HG03139 (cell line): ENCODE data around the gene RARS1.

ENCODE experiments used
- ATAC-seq: cut with Tn5 transposase; IDR thresholded peaks from one replicate; pipeline ENCODE4 v1.9.1; 2021; ENCODE audit not compliant: unreplicated experiment

The RARS1 gene

DNA sequence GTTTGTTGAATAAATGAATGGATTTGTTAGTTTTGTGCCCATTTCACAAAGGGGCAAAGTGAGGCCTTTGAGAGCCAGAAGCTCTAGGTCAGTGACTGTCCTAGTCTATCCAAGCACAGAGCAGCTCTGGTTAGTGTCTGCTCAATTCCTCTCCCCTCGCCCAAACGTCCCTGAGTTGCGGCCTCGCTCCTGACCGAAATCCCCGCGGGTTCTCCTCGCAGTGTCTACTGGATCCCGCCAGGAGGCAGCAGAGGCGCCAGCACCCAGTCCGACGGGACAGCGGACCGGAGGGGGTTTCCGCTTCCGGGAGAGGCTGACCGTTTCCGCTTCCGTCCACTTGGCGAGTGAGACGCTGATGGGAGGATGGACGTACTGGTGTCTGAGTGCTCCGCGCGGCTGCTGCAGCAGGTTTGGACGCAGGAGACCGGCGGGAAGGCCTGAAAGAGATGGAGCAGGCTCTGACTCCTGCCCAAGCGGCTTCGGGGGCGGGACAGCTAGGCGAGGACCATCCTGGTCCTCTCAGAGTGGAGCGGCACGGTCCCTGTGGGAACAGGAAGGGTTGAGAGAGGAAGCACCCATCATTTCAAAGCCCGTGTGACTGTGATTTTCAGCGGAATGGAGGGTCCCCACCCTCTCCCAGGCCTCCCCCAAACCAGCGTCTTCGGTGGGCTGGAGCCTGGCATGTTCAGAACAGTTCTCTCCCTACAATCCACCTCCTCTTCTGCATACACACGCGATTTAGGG, at the start of gene RARS1:
RARS1 (plus strand) TSS at position 336 of the 744 bp plus-strand sequence; CDS start at position 364, 28 bp downstream.
- ATAC-seq, result peak; percentile 83

GRCh38 chr5:168438349-168438748, 47.9 kb upstream of the RARS1 start:
- ATAC-seq, result no peak

- ATAC-seq, result no peak
Observed at GRCh38 chr5:168443533-168443932, 42.7 kb upstream of the RARS1 start.

DNA sequence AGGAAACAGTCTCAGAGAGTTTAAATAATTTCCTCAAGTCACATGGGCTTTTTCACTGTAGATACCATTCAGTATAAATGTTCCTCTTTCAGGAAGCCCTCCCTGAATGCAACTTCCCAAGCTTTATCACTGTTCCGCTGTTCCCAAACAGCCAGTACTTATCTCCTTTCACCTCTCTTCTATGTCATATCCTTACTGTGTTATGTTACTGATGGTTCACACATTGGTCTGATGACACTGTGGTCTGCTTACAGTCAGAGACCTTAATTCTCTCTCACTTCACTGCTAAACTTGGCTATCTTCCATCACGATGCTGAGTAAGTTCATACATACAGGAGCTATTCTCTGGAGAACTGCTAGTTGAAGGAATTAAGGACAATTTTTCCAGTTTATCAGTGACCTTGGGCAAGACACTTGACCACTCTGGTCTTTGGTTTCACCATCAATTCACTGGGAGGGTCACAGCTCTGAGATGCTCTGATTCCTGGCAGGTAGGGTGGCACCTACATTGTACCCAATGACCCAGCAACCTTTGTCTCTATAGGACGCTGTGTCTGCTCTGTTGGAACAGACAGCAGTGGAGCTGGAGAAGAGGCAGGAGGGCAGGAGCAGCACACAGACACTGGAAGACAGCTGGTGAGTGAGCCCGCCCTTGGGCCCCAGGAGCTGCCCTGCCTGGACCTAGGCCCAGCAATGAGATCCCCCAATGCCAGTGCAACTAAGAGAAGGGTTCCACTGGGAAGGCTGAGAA, 42.1 kb upstream of the RARS1 start:
- ATAC-seq, result no peak

DNA sequence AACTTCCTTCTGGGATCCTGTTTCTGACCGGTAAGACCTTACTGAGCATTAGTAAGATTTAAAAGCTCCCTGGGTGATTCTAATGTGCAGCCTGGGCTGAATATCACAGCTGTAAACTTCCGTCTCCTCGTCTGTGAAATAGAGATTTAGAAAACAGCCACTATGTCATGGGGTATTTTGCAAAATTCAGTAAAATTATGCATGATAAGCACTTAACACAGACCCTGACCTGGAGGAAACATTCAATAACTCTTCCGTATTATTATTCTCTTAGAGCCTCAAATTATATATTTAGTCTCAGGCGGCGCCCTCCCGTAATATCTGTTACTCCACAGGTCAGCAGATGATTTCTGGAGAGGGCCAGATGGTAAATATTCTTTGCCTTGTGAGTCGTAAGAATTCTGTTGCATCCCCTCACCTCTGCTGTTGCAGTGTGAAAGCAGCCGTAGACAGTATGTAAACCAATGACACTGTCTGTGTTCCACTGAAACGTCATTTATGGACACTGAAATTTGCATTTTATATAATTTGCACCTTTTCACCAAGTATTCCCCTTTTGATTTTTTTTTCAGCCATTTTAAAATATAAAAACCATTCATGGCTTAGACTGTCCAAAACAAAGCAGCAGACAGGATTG, 39.2 kb upstream of the RARS1 start:
- ATAC-seq, result no peak

- no peak for ATAC-seq
Observed at GRCh38 chr5:168447808-168448207, 38.5 kb upstream of the RARS1 start.

GRCh38 chr5:168449166-168449565, 37.1 kb upstream of the RARS1 start:
- no peak for ATAC-seq

DNA sequence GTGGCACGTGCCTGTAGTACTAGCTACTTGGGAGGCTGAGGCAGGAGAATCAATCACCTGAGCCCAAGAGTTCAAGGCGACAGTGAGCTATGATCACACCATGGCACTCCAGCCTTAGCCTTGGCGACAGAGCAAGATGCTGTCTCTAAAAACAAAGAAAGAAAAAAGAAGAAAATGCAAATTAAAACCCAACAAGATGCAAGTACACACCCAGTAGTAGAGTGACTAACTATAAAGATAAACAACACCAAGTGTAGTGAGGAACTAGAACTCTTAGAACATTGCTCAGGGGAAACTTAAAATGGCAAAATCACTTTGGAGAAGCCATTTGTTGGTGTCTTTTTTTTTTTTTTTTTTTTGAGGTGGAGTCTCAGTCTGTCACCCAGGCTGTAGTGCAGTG, 34.7 kb upstream of the RARS1 start:
- no peak for ATAC-seq

DNA sequence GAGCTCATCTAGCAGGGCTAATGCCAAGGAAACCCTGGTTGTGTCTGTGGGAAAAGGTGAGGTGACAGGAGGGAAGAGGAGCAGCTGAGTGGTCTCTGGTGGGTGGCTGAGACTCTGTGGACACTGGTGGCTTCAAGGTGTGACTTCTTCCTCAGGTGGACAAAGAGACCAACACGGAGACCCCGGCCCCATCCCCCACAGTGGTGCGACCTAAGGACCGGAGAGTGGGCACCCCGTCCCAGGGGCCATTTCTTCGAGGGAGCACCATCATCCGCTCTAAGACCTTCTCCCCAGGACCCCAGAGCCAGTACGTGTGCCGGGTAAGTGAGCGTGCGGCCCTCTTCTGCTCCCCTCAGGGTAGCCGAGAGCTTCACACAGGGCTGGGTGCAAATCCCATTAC, 31.1 kb upstream of the RARS1 start:
- no peak for ATAC-seq

DNA sequence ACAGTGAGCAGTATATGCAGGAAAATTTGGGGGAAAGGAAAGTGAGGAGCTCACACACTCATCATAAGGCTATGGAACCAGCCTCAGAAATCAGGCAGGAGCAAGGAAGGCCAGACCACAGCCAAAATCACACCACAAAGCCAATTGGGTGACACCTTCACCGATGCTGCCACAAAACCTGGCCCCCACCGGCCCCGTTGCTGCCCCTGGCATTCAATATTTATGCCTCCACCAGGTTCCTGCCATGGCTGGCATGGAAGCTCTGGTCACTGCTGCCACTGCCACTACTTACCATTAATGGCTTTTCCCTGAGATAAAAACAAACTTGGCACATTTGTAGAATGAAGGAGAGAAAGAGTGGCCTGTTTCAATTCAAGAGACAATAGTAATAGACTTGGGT, 28.7 kb upstream of the RARS1 start:
- no peak for ATAC-seq

- ATAC-seq, result no peak
Observed at GRCh38 chr5:168460606-168461005, 25.7 kb upstream of the RARS1 start.

DNA sequence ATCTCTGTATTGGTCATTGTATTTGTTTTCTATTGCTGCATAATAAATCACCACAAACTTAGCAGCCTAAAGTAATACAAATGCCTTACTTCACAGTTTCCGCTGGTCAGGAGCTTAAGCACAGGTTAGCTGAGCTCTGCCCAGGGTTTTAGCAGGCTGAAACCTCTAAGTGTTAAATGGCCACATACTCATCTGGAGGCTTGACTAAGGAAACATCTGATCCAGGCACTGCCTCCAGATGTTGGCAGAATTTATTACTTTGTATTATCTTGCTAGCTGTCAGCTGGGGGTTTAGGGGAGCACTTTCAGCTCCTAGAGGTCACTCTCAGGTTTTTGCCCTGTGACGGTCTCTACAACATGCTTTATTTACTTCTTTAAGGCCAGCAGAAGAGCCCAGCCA, 23.2 kb upstream of the RARS1 start:
- no peak for ATAC-seq

DNA sequence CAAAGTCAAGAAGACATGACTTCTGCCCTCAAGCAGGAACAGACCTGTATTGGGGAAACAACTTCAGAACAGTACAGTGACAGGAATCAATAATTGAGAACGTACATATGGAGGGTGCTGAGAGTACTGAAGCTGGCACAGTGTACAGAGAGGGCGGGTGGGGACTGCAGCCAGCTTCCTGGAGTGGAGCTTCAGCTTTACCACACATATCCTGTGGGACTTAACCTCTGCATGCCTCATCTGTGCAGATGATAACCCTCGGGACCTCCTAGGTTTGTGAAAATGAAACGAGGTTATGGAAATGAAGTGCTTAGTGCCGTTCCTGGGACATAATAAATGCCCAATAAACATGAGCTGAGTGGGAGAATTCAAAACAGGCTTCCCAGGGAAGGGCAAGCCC, 22.1 kb upstream of the RARS1 start:
- ATAC-seq, result no peak

DNA sequence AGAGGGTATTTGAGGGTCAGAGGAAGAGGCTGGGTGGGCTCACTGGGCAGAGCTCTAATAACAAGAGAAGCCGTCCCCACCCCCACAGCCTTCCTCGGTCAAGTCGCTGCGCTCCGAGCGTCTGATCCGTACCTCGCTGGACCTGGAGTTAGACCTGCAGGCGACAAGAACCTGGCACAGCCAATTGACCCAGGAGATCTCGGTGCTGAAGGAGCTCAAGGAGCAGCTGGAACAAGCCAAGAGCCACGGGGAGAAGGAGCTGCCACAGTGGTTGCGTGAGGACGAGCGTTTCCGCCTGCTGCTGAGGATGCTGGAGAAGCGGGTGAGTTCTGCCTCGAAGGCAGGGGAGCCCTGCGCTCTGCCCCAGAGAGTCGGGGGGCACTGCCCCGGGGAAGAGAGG, 21.6 kb upstream of the RARS1 start:
- no peak for ATAC-seq

GRCh38 chr5:168467755-168468330, 18.4 kb upstream of the RARS1 start:
- no peak for ATAC-seq

DNA sequence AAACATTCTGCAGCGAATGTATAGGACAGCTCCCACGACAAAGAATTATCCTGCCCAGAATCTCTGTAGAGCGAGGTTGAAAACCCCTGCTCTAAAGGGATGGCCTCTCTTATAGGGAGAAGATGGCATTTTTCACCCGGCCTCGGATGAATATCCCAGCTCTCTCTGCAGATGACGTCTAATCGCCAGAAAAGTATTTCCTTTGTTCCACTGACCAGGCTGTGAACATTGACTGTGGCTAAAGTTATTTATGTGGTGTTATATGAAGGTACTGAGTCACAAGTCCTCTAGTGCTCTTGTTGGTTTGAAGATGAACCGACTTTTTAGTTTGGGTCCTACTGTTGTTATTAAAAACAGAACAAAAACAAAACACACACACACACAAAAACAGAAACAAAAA, 17.4 kb upstream of the RARS1 start:
- no peak for ATAC-seq

GRCh38 chr5:168469816-168470215, 16.5 kb upstream of the RARS1 start:
- no peak for ATAC-seq

DNA sequence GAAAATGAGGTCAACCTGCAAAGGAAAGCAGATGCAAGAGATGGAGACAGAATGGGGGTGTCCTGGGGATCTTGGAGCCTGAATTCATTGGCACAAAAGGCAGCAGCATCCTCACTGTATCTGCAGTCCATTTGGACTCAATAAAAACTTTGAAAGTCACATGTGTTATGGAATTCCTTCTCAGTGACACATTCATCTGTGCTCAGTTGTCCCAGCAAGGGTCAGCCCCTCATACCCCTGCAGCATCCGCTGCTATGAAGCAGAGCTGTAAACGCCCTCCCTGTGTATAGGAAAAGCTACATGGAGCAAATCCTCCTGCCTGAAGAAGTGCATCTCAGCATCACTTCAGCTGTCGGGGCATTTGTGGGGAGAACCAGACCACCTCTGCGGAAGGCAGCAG, 14.5 kb upstream of the RARS1 start:
- no peak for ATAC-seq

- no peak for ATAC-seq
Observed at GRCh38 chr5:168472329-168472728, 13.9 kb upstream of the RARS1 start.

DNA sequence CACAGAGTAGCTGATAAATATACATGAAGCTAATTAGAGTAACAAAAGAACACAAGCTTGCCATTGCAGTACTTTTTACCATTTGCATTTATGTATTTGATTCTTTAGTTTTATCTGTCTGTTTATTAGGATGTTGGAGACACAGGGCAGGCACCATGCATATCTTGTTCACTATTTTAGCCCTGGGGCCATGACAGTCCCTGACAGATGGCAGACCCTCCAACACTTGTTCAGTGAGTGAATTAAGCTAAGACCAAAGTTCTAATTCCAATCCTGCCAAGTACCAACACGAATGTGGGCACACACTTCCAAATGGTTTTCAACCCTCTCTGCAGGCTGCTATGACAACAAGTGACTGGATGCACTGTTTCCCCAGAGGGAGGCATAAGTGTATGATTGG, 12.0 kb upstream of the RARS1 start:
- ATAC-seq, result no peak

DNA sequence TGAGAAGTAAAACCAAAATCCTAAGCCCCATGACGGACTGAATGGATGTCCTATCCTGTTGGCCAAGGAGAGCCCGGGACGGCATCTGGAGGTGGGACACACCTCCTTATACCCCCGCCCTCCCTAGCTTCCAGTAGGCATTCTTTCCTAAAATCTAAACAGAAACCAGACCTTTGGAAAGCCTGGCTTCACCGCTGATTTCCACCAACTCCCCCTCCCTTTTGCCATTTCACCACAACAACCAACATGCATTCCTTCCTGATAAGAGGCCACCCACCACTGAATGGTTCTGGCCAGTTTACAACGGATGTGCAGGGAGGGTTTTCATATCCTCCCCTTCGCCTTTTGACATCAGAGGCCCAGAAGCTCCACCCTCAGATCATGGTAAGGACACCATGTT, 9.2 kb upstream of the RARS1 start:
- ATAC-seq, result no peak

DNA sequence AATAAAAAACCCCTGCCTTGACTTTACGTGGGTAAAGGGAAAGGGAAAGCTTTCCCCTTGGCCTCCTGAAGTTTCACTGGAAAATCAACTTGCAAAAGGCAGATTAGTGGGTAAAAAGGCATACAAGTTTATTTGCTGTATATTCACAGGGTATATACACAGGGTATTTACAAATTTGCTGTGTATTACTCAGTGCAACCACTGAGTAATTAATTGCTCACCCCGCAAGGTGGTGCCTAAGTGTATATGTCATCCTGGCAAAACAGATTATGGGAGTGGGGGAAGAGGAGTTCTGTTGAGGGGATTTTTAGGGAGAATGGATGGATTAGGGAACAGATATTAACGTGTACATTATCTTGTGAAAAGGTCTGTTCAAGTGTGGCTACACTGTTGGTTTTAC, 7.1 kb upstream of the RARS1 start:
- no peak for ATAC-seq
